ENCODE data around the gene ASIC3. TPM values are rescaled to one million over a fixed set of nuclear protein-coding genes. Genes with fewer than 3 reads are reported as not detected.
"Not testable (repeated sequence)": the region's sequence is repeated elsewhere in the genome, so short reads cannot be mapped to it uniquely, and the experiment has no call there.

ASIC3 gene
- polyA plus RNA-seq, 10 donors, result 2.1 to 6.4 (median 4.3) TPM

- DNase-seq, result peak; percentile 63 to 90 (median 82)
Measured at GRCh38 chr7:151013733-151014497, 34.4 kb upstream of the ASIC3 start.

GRCh38 chr7:151014950-151015349 is 33.4 kb upstream of the ASIC3 start:
- peak in 1 of 3 donors; percentile 53 for DNase-seq

- DNase-seq, result no peak
Measured at GRCh38 chr7:151015967-151016366, 32.4 kb upstream of the ASIC3 start.

- no peak for DNase-seq
Measured at GRCh38 chr7:151016505-151016904, 31.8 kb upstream of the ASIC3 start.

- DNase-seq, result no peak
Measured at GRCh38 chr7:151016942-151017341, 31.4 kb upstream of the ASIC3 start.

- no peak for DNase-seq
Measured at GRCh38 chr7:151017370-151017952, 30.9 kb upstream of the ASIC3 start.

GRCh38 chr7:151017953-151018420 is 30.3 kb upstream of the ASIC3 start:
- peak in 2 of 3 donors; percentile 61 to 82 for DNase-seq

- DNase-seq, result peak; percentile 42 to 77 (median 45)
Measured at GRCh38 chr7:151018421-151019129, 29.8 kb upstream of the ASIC3 start.

GRCh38 chr7:151019130-151019447 is 29.2 kb upstream of the ASIC3 start:
- DNase-seq, result no peak

GRCh38 chr7:151020231-151020630 is 28.1 kb upstream of the ASIC3 start:
- DNase-seq, result no peak

- DNase-seq, result no peak
Measured at GRCh38 chr7:151023232-151023631, 25.1 kb upstream of the ASIC3 start.

- DNase-seq, result no peak
Measured at GRCh38 chr7:151024435-151025056, 23.8 kb upstream of the ASIC3 start, which contains the start of gene ATG9B. ATG9B (minus strand) TSS chr7:151024494; CDS start chr7:151024423, 71 bp downstream.

- no peak for DNase-seq
Measured at GRCh38 chr7:151025924-151026671, 22.2 kb upstream of the ASIC3 start.

GRCh38 chr7:151026771-151027727 is 21.3 kb upstream of the ASIC3 start:
- not testable (repeated sequence) for DNase-seq

GRCh38 chr7:151027728-151028130 is 20.6 kb upstream of the ASIC3 start:
- not testable (repeated sequence) for DNase-seq

GRCh38 chr7:151028131-151028947 is 20.0 kb upstream of the ASIC3 start, which contains the start of gene ABCB8:
ABCB8 (plus strand) TSS chr7:151028450; CDS start chr7:151028516, 66 bp downstream.
- DNase-seq, result peak; percentile 99 to 100 (median 99)

GRCh38 chr7:151028948-151029501 is 19.3 kb upstream of the ASIC3 start:
- no peak for DNase-seq

- no peak for DNase-seq
Measured at GRCh38 chr7:151031011-151031410, 17.3 kb upstream of the ASIC3 start.
